H1 (cell line): ENCODE data around the gene OR2A2. TPM values are rescaled to one million over a fixed set of nuclear protein-coding genes. Genes with fewer than 3 reads are reported as not detected.
A peak's percentile ranks its signal among the peaks of the same experiment; 100 is the strongest.

Source experiments
- CBX5 ChIP-seq: fragments of 300-800, 300-1000 bp; sonication (generic); IDR thresholded peaks from 2 replicates; pipeline ENCODE4 v1.7.1; 2016; ENCODE audit warnings: antibody characterized with exemption, low read length, low read depth
- EGR1 ChIP-seq: IDR thresholded peaks from 2 replicates; pipeline ENCODE4 v1.6.1; 2011; ENCODE audit warnings: low read depth, low read length, borderline replicate concordance
- EZH2 ChIP-seq: fragments of 200-600 bp; sonication (generic); IDR thresholded peaks from 2 replicates; pipeline ENCODE4 v1.7.1; 2012; ENCODE audit warnings: low read depth, mild to moderate bottlenecking, moderate library complexity, low read length, inconsistent platforms; ENCODE audit not compliant: severe bottlenecking
- GABPA ChIP-seq: IDR thresholded peaks from 2 replicates; pipeline ENCODE4 v1.6.1; 2011; ENCODE audit warnings: mild to moderate bottlenecking, low read length, moderate library complexity, borderline replicate concordance; ENCODE audit not compliant: insufficient read depth
- HDAC6 ChIP-seq: IDR thresholded peaks from one replicate; pipeline ENCODE4 v1.7.1; 2012; ENCODE audit warnings: low read depth, mild to moderate bottlenecking, inconsistent platforms, low read length, moderate library complexity
- KDM5A ChIP-seq: fragments of 200-600 bp; IDR thresholded peaks from 2 replicates; pipeline ENCODE4 v1.7.1; 2012; ENCODE audit warnings: mild to moderate bottlenecking, low read length, inconsistent platforms, mixed read lengths
- NRF1 ChIP-seq: IDR thresholded peaks from 2 replicates; pipeline ENCODE4 v1.6.1; 2011; ENCODE audit warnings: mild to moderate bottlenecking, low read depth, low read length, improper control_type of control experiment
- POU5F1 ChIP-seq: IDR thresholded peaks from 2 replicates; pipeline ENCODE4 v1.6.1; 2011; ENCODE audit warnings: low read depth, mild to moderate bottlenecking, low read length, moderate library complexity
- RFX5 ChIP-seq: IDR thresholded peaks from 2 replicates; pipeline ENCODE4 v1.6.1; 2011; ENCODE audit warnings: low read depth, low read length, improper control_type of control experiment, borderline replicate concordance
- RNF2 ChIP-seq: fragments of 200-900, 300-1000 bp; sonication (generic); IDR thresholded peaks from 2 replicates; pipeline ENCODE4 v1.7.1; 2016; ENCODE audit warnings: borderline replicate concordance, low read depth, mild to moderate bottlenecking, antibody characterized with exemption, low read length; ENCODE audit not compliant: poor library complexity, severe bottlenecking; ENCODE audit errors: missing control alignments
- SP1 ChIP-seq: IDR thresholded peaks from 2 replicates; pipeline ENCODE4 v1.6.1; 2011; ENCODE audit warnings: low read depth, low read length
- TAF7 ChIP-seq: optimal IDR thresholded peaks from 2 replicates; pipeline ENCODE3; 2011; ENCODE audit warnings: low read depth, mild to moderate bottlenecking, inconsistent platforms, low read length, moderate library complexity, borderline replicate concordance
- USF2 ChIP-seq: IDR thresholded peaks from 2 replicates; pipeline ENCODE4 v1.6.1; 2011; ENCODE audit warnings: low read length, improper control_type of control experiment
- YY1 ChIP-seq: IDR thresholded peaks from 2 replicates; pipeline ENCODE4 v1.6.1; 2011; ENCODE audit warnings: low read depth, mild to moderate bottlenecking, low read length
- polyA plus RNA-seq, 7 experiments: library from polyadenylated mRNA; depleted of rRNA in 3 of 7; stranded (reverse) in 5 of 7; unstranded in 2 of 7; fragments of >200 nt in 5 of 7; fragments of 200-250 nt in 2 of 7; gene quantifications; 1 replicate in 5 of 7; 2 replicates in 1 of 7; 4 replicates in 1 of 7; pipeline versions ENCODE4 v1.2.1 to v1.2.3, GENCODE V29; 2011 to 2013; ENCODE audit warnings: missing spikeins in 2 of 7, mixed read lengths in 2 of 7
- total RNA-seq: library from RNA; stranded (reverse); fragmentation: NEBNext Ultra II Directional; extraction: Animal tissue kit (Norgen Biotek cat#: 25700); gene quantifications from 2 replicates; pipeline ENCODE4 v1.2.1, GENCODE V29; 2021

The OR2A2 gene
- total and polyA plus RNA-seq, 2 of the 8 experiments (the other 6 are each of a cell fraction or from before 2014, with no cell fraction given), result not detected

- TF ChIP-seq USF2, result peak; percentile 93
- no peak for TF ChIP-seq NRF1
- no peak for TF ChIP-seq EGR1
- 0 out of 2 replicates have a peak, but pooled peaks have one; percentile 28 for TF ChIP-seq YY1
- no peak for TF ChIP-seq EZH2
- TF ChIP-seq TAF7, result no peak
- TF ChIP-seq HDAC6, result no peak
- no peak for TF ChIP-seq KDM5A
- no peak for TF ChIP-seq RFX5
- no peak for TF ChIP-seq CBX5
- TF ChIP-seq GABPA, result no peak
- no peak for TF ChIP-seq POU5F1
- TF ChIP-seq SP1, result no peak
- no peak for TF ChIP-seq RNF2
Observed at GRCh38 chr7:144127714-144128334, 18.4 kb downstream of the OR2A2 start (continued).
